ENCODE data around the gene URI1. TPM values are rescaled to one million over a fixed set of nuclear protein-coding genes. Genes with fewer than 3 reads are reported as not detected.

Gene URI1
- total RNA-seq, 1 donor from 2014 or later = 90.8 TPM

GRCh38 chr19:30060531-30061222 is 118.6 kb downstream of the URI1 start:
- DNase-seq = no peak

DNA sequence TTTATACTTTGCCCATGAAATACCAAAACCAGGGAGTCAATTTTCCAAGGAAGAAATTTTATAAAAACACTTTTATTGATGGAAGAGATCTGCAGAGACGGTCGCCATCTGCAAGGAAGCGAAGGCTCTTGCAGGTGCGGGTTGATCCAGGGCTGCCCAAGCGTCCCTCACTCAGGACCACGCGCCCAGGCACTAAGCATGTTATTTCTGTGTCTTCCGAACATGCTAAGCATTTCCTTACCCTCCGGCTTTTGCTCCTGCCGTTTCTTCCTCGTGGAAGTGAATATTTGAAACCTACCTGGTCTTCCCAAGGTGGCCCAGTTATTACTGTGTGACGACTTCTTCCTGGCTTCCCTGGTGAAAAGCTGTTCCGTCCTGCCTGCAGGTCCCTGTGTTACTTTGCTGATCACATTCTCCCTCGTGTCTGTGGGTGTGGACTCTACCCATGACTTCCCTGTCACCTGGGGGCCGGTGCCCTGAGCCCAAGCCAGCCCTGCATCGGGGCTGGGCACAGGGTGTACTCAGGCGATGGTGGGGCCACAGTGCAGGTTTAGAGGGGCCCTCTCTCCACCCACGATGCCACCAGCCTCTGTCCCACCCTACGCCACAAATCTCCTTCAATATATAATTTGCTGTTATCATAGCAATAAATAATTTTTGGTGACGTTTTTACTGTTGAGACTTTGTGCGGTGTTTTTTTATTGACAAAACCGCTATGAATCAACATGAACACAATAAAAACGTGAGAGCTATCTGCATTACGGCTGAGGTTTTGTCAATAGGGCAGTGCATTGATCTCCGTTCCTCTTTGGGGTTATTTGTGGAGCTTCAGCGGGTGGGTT is 119.4 kb downstream of the URI1 start:
- DNase-seq = no peak

GRCh38 chr19:30062065-30062906 is 120.2 kb downstream of the URI1 start:
- DNase-seq = no peak

GRCh38 chr19:30062907-30063649 is 121.0 kb downstream of the URI1 start:
- DNase-seq = no peak

DNA sequence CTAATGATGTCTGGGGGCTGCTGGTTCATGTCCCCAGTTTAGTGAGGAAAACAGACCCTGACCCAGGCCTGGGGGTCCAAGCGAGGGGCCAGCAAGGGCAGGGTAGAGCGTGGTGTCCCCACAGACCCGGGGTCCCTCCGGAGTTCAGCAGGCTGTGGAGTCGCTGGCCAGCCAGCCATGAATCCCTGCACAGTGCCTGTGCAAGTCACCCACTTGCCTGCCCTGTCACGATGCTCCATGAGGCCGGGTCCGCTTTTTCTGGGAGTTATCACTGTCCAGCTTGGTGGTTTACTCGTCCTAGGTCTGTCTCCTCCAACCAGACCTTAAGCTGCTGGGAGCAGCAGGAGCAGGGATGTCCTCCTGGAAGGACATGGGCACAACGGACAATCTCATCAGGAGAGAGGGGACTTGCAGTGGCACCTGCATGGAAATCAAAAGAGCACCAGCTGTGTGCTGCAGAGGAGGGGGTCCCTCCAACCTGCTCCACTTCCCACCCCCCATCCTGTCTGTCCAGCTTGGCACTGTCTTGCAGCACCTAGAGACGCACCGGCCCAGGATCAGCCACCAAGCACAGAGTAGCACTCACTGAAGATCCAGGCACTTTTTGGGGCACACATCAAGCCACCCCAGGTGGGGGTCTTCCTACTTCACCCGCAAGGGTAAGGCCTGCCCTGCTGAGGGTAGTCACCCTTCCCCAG is 121.8 kb downstream of the URI1 start:
- no peak for DNase-seq

DNA sequence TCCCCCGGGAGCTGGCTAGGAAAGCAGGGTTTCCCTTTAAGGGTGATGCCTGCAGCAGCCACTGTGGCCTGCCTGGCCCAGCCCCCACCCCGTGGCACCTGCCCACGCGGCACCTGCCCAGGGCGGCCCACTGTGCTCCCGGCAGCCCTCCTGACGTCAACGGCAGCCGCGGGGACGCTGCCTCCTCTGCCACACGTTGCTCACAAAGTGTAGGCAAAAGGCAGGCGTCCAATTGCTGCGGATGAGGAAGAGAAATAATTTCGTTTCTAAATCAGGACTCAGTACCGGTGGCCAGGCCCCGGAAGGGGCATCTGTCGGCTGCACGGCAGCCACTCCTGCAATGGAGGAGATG is 122.3 kb downstream of the URI1 start:
- no peak for DNase-seq

- no peak for DNase-seq
These were observed 122.9 kb downstream of the URI1 start for GRCh38 chr19:30064771-30065494.

- no peak for DNase-seq
These were observed 123.9 kb downstream of the URI1 start for GRCh38 chr19:30065680-30066606.

Small RNA genes within 50 kb of the gene (small RNA-seq; reads per million reads assigned to genes)
- gene AC008798.1 (not detected), gene TAF9P3 (not detected)

Other genes starting within 250 kb of the URI1 start
- gene C19orf12, start 227.0 kb upstream of the URI1 start, total RNA-seq = 40.2 TPM
- 1.1 TPM for gene CCNE1, start 130.2 kb upstream of the URI1 start, total RNA-seq